Kidney epithelial cell (primary cell): ENCODE results near the gene UBE3B. TPM values are rescaled to one million over a fixed set of nuclear protein-coding genes. Genes with fewer than 3 reads are reported as not detected.
"Not testable (repeated sequence)": the region's sequence is repeated elsewhere in the genome, so short reads cannot be mapped to it uniquely, and the experiment has no call there.

ENCODE experiments used
- DNase-seq: peaks from one replicate; pipeline ENCODE4 v3.0.0-alpha.2; 2010; ENCODE audit warnings: low read depth
- H3K27me3 ChIP-seq: 2 replicates; pipeline ENCODE4 v1.6.0; 2011; ENCODE audit warnings: low read length; ENCODE audit not compliant: control insufficient read depth, insufficient read depth
- H3K36me3 ChIP-seq: 2 replicates; pipeline ENCODE4 v1.5.1; 2011; ENCODE audit warnings: low read length; ENCODE audit not compliant: control insufficient read depth, insufficient read depth
- H3K4me3 ChIP-seq: 2 replicates; pipeline ENCODE4 v1.5.1; 2011; ENCODE audit warnings: low read depth, mild to moderate bottlenecking, control low read depth, low read length
- CTCF ChIP-seq: IDR thresholded peaks from 2 replicates; pipeline ENCODE4 v1.5.1; 2011; ENCODE audit warnings: mild to moderate bottlenecking, moderate library complexity, low read length, control low read depth, inconsistent platforms; ENCODE audit not compliant: insufficient read depth, poor library complexity, severe bottlenecking
- total RNA-seq: library from RNA; depleted of rRNA; stranded (reverse); fragments of >200 nt; gene quantifications from 2 replicates; pipeline ENCODE4 v1.2.3, GENCODE V29; 2015

Gene UBE3B
- total RNA-seq, 1 donor from 2014 or later, result 38.3 TPM

DNA sequence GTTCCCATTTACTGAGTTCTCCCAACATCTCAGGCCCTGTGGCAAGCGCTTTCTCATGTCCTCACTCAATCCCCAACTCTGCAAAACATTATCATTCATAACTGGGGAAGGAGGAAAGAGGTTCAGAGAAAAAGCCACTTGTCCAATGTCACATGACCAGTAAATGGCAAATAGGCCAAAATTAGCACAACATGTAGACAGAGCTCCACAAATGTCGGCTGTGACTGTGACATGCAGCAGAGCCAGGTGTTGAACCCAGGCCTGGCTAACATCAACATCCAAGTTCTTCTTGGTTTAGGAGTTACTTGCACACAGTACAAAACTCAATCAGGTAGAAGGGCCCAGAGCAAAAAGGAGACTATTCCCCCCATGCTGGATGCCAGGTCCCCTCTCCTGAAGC, 11.1 kb upstream of the UBE3B start:
- TF ChIP-seq CTCF, result no peak
- Histone ChIP-seq H3K36me3 (no peaks in the 10 kb centered on the region), H3K27me3 (no peaks in the 10 kb centered on the region), H3K4me3 (no peak overlapping the region)
- no peak for DNase-seq

- no peak for DNase-seq
- no peak overlapping the region for H3K4me3 ChIP-seq
- TF ChIP-seq CTCF, result no peak
- H3K36me3 ChIP-seq, result no peaks in the 10 kb centered on the region
- no peaks in the 10 kb centered on the region for H3K27me3 ChIP-seq
Observed at GRCh38 chr12:109466821-109467220, 10.6 kb upstream of the UBE3B start.

- TF ChIP-seq CTCF, result no peak
- Histone ChIP-seq H3K4me3 (no peak overlapping the region), H3K36me3 (no peaks in the 10 kb centered on the region), H3K27me3 (no peaks in the 10 kb centered on the region)
- DNase-seq, result no peak
Observed at GRCh38 chr12:109467978-109468676, 9.3 kb upstream of the UBE3B start.

- Histone ChIP-seq H3K27me3 (no peaks in the 10 kb centered on the region), H3K4me3 (no peak overlapping the region), H3K36me3 (no peaks in the 10 kb centered on the region)
- no peak for DNase-seq
- no peak for TF ChIP-seq CTCF
Observed at GRCh38 chr12:109469517-109469916, 7.9 kb upstream of the UBE3B start.

- no peak for DNase-seq
- H3K36me3 ChIP-seq, result no peaks in the 10 kb centered on the region
- H3K27me3 ChIP-seq, result no peaks in the 10 kb centered on the region
- no peak for TF ChIP-seq CTCF
- no peak overlapping the region for H3K4me3 ChIP-seq
Observed at GRCh38 chr12:109473006-109473405, 4.4 kb upstream of the UBE3B start.

GRCh38 chr12:109473526-109474270, 3.7 kb upstream of the UBE3B start:
- H3K36me3 ChIP-seq, H3K27me3 ChIP-seq, H3K4me3 ChIP-seq, DNase-seq: not testable (repeated sequence)
